KMS-11 (cell line): ENCODE measurements around the gene CKB.

Experiments used
- H2AFZ ChIP-seq: fragments of 200-600 bp; sonication (generic); 2 replicates; pipeline ENCODE4 v1.6.1; 2016; ENCODE audit warnings: antibody characterized with exemption, mixed run types, low read depth
- H3K27ac ChIP-seq: fragments of 200-600 bp; sonication (generic); 2 replicates; pipeline ENCODE4 v1.6.1; 2016; ENCODE audit warnings: mild to moderate bottlenecking, mixed run types
- H3K27me3 ChIP-seq: fragments of 200-600 bp; sonication (generic); 2 replicates; pipeline ENCODE4 v1.6.1; 2017; ENCODE audit warnings: mild to moderate bottlenecking, low read depth, mixed run types, moderate library complexity; ENCODE audit not compliant: insufficient read depth
- H3K36me3 ChIP-seq: fragments of 200-600 bp; sonication (generic); 2 replicates; pipeline ENCODE4 v1.6.1; 2017; ENCODE audit warnings: mild to moderate bottlenecking, mixed run types; ENCODE audit not compliant: insufficient read depth
- H3K4me1 ChIP-seq: fragments of 200-600 bp; sonication (generic); 2 replicates; pipeline ENCODE4 v1.6.1; 2016; ENCODE audit warnings: mild to moderate bottlenecking, low read depth, mixed run types; ENCODE audit not compliant: poor library complexity, severe bottlenecking
- H3K4me2 ChIP-seq: fragments of 200-600 bp; sonication (generic); 2 replicates; pipeline ENCODE4 v1.7.0; 2016; ENCODE audit warnings: mild to moderate bottlenecking, mixed run types
- H3K4me3 ChIP-seq: fragments of 200-600 bp; sonication (generic); IDR thresholded peaks from 2 replicates; pipeline ENCODE4 v1.6.1; 2017; ENCODE audit warnings: low read depth, low read length, mixed read lengths; ENCODE audit not compliant: insufficient read depth
- H3K79me2 ChIP-seq: fragments of 200-600 bp; sonication (generic); 2 replicates; pipeline ENCODE4 v1.6.1; 2016; ENCODE audit warnings: low read depth, mixed run types; ENCODE audit not compliant: insufficient read depth
- H3K9ac ChIP-seq: fragments of 200-600 bp; sonication (generic); 2 replicates; pipeline ENCODE4 v1.6.1; 2016; ENCODE audit warnings: mild to moderate bottlenecking, mixed run types
- H4K20me1 ChIP-seq: fragments of 200-600 bp; sonication (generic); 2 replicates; pipeline ENCODE4 v1.6.1; 2016; ENCODE audit warnings: mild to moderate bottlenecking, mixed run types; ENCODE audit not compliant: insufficient read depth
- CTCF ChIP-seq: fragments of 200-600 bp; sonication (generic); conservative IDR thresholded peaks from 2 replicates; pipeline ENCODE4 v1.6.1; 2017; ENCODE audit warnings: low read depth, mild to moderate bottlenecking, antibody characterized with exemption, low read length, moderate library complexity, mixed read lengths

Gene CKB

GRCh38 chr14:103535081-103535890, 12.7 kb upstream of the CKB start:
- H3K9ac ChIP-seq, result no peak overlapping the region
- no peaks in the 10 kb centered on the region for H3K79me2 ChIP-seq
- H4K20me1 ChIP-seq, result no peaks in the 10 kb centered on the region
- TF ChIP-seq CTCF, result no peak
- H3K4me2 ChIP-seq, result no peak overlapping the region
- no peaks in the 10 kb centered on the region for H3K36me3 ChIP-seq
- H3K27ac ChIP-seq, result no peak overlapping the region
- H2AFZ ChIP-seq, result no peak overlapping the region
- no peak overlapping the region for H3K4me3 ChIP-seq
- peaks cover under 1% of the 10 kb centered on the region; the same call in 1 of the 2 replicates for H3K27me3 ChIP-seq
- H3K4me1 ChIP-seq, result no peaks in the 10 kb centered on the region

DNA sequence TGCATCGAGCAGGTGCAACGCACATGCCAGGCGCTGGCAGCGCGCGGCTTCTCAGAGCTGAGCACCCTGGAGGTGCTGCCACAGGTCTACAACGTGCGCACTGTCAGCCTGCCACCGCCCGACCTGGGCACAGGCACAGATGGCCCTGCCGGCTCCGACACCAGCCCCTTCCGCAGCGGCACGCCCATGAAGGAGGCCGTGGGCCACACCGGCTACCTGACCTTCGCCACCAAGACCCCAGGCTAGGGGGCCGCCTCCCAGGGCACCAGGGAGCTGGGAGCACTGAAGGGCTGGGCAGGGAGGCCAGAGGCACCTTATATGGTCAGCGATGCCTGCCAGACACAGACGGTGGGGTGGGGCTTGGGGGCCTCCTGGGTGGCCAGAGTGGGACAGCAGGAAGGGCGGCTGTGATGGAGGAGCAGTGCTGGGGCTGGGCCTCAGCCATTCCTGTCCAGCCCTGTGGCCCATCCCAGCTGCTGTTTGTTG, 12.0 kb upstream of the CKB start:
- Histone ChIP-seq H3K79me2 (no peaks in the 10 kb centered on the region), H2AFZ (no peak overlapping the region), H3K27me3 (no peaks in the 10 kb centered on the region; the same call in 1 of the 2 replicates), H3K4me1 (no peaks in the 10 kb centered on the region), H4K20me1 (no peaks in the 10 kb centered on the region), H3K27ac (no peak overlapping the region), H3K4me2 (no peak overlapping the region), H3K4me3 (no peak overlapping the region), H3K36me3 (no peaks in the 10 kb centered on the region), H3K9ac (no peak overlapping the region)
- TF ChIP-seq CTCF, result no peak

DNA sequence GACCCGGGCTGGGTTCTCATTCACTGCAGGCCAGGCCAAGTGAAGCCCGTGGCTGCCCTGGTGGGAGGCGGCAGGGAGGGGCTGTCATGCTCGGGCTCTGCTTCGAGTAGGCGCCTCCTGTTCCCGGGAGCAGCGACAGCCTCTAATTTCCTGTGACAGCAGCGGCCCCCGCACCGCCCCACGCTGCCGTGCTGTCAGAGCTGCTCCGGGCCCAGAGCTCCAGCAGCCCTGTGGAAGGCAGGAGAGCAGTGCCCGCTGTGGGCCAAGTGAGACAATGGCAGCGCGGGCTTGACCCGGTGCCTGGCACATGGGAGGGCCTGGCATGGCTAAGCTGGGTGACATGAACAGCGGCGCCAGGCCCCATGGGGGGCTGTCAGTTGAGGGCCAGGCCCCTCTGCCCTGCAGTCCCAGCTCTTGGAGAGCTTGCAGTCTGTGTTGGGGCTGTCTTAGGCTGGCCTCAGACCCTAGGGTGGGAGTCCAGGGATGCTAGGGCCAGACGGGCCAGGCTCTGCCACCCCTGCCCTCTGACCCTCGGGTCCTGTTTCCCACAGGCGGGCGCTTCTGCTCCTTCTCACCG, 11.5 kb upstream of the CKB start:
- Histone ChIP-seq H3K4me1 (no peaks in the 10 kb centered on the region), H3K4me3 (no peak overlapping the region), H3K27me3 (no peaks in the 10 kb centered on the region), H2AFZ (no peak overlapping the region), H4K20me1 (no peaks in the 10 kb centered on the region), H3K4me2 (no peak overlapping the region), H3K36me3 (no peaks in the 10 kb centered on the region), H3K79me2 (no peaks in the 10 kb centered on the region), H3K27ac (no peak overlapping the region), H3K9ac (no peak overlapping the region)
- no peak for TF ChIP-seq CTCF

DNA sequence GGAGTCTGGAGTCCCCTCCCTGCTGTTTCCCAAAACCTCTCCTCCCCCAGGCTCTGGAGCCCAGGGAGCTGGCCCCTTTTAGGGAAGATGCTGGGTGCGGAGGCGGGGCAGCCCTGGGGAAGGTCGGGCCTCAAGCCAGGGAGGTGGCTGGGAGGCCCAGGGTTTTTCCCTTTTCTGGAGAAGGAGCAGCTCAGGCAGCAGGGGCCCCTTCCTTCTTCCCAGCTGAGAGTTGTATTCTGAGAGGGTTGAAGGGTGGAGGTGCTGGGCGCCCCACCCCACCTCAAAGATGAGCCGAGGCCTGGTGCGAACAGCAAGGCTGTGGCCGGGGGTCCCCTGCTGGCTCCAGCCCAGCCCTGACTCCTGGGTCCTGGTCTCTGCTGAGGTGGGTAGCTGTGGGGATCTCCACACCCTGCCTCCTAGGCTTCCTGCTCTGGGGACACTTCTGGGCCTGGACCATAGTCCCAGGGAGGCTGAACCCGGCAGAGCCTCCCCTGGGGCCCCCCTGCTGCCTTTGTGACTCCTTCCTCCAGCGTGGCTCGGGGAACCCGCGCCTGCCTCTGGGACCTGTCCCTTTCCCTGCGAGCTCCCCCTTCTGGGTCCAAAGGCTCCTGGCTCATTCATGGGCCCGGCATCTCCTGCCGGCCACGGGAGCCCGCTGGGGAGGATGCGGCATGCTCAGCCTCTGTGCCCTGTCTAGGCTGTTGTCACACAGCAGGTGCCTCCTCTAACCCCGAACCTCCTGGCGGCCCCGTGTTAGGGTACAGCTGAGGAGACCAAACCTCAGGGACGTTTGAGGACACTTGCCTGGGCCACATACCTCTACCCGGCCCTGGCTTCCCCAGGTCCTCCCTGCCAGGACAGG, 10.7 kb upstream of the CKB start:
- no peak overlapping the region for H3K27ac ChIP-seq
- no peaks in the 10 kb centered on the region for H3K79me2 ChIP-seq
- no peak for TF ChIP-seq CTCF
- H3K27me3 ChIP-seq, result no peaks in the 10 kb centered on the region
- H4K20me1 ChIP-seq, result no peaks in the 10 kb centered on the region
- H2AFZ ChIP-seq, result no peak overlapping the region
- H3K4me1 ChIP-seq, result no peaks in the 10 kb centered on the region
- no peak overlapping the region for H3K4me2 ChIP-seq
- H3K4me3 ChIP-seq, result no peak overlapping the region
- H3K36me3 ChIP-seq, result no peaks in the 10 kb centered on the region
- no peak overlapping the region for H3K9ac ChIP-seq
